ENCODE data around the gene ITPK1. TPM values are rescaled to one million over a fixed set of nuclear protein-coding genes. Genes with fewer than 3 reads are reported as not detected.
A peak's percentile ranks its signal among the peaks of the same experiment; 100 is the strongest.

Gene ITPK1
- total RNA-seq, 1 experiment from 2014 or later, result 69.6 TPM

GRCh38 chr14:93057586-93058280 is 58.0 kb downstream of the ITPK1 start:
- no peak for DNase-seq
- H3K27ac ChIP-seq, result no peak overlapping the region

DNA sequence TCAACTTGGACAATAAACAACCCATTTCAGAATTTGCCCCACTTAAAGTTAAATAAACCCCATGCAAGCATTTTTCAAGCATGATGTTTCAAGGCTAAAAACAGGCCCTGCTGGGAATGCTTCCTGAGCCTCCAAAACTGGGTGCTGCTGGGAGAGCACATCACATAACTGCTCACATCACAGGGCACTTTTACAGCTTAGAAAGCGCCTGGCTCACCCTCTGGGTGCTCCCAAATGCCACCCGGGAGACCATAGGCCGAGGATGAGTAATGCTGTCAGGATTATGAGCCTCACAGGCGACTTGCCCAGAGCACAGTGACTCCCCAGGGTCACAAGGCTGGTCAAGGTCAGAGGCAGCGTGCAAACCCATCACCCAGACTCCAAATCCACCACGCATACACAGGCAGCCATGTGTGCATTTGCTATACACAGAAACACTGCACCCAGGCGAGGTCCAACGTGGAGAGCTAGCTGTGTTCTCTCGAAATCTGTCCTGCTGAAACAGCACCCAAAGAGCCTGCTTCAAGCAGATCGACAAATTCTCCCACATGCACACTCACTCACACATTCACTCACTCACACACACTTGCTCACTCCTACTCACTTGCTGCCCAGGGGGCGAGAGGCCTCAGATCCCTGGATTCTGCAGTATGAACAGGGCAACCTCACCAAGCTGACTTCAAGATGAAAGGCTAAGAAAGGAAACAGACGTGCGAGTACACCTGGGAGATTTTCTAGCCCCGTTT is 58.7 kb downstream of the ITPK1 start:
- no peaks in the 10 kb centered on the region for H3K9me3 ChIP-seq (replicated peaks)
- H3K27me3 ChIP-seq, result no peaks in the 10 kb centered on the region
- H3K27ac ChIP-seq, result no peak overlapping the region
- H3K4me3 ChIP-seq, result no peak overlapping the region
- no peak for DNase-seq
- H3K4me1 ChIP-seq, result 0 out of 2 replicates have a peak, but pooled peaks cover 4% of the 10 kb centered on the region
- H3K36me3 ChIP-seq, result no peaks in the 10 kb centered on the region

More at GRCh38 chr14:93057586-93058280, 58.0 kb downstream of the ITPK1 start:
- no peaks in the 10 kb centered on the region for H3K9me3 ChIP-seq (replicated peaks)
- no peaks in the 10 kb centered on the region for H3K36me3 ChIP-seq
- no peaks in the 10 kb centered on the region for H3K27me3 ChIP-seq
- no peak overlapping the region for H3K4me3 ChIP-seq
- H3K4me1 ChIP-seq, result 0 out of 2 replicates have a peak, but pooled peaks cover 4% of the 10 kb centered on the region

DNA sequence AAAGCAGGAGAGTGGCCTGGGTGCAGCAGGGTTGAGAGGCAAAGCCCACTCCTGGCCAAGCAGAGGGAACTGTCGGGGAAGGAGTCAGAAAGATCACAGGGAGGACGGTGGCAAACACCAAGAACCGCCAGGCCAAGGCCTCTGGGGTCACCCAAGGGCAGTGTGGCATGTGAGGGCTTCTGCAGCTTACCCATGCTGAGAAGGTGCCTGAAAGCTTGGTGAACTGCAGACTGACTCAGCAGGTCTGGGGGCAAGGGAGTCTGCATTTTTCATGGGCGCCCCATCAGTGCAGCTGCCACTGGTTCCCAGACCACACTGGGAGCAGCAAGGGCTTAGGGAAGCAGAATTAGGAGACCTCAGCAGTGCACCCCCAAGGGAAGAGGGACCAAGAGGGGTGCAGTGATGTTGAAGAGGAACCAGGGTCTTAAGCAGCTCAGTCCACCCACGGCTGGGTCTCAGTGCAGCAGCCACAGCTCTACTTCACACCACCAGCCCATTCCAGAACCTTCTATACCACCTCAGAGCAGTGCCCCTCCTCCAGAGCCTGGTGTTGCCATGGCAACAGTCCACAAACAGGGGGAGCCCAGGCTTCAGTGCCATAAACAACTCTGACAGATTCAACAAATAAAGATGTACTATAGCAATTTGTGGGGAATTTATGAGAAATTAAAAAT is 59.4 kb downstream of the ITPK1 start:
- H3K36me3 ChIP-seq, result no peaks in the 10 kb centered on the region
- no peaks in the 10 kb centered on the region for H3K9me3 ChIP-seq (replicated peaks)
- H3K27me3 ChIP-seq, result no peaks in the 10 kb centered on the region
- H3K27ac ChIP-seq, result no peak overlapping the region
- no peak for DNase-seq
- no peak overlapping the region for H3K4me3 ChIP-seq
- H3K4me1 ChIP-seq, result 0 out of 2 replicates have a peak, but pooled peaks cover 4% of the 10 kb centered on the region

DNA sequence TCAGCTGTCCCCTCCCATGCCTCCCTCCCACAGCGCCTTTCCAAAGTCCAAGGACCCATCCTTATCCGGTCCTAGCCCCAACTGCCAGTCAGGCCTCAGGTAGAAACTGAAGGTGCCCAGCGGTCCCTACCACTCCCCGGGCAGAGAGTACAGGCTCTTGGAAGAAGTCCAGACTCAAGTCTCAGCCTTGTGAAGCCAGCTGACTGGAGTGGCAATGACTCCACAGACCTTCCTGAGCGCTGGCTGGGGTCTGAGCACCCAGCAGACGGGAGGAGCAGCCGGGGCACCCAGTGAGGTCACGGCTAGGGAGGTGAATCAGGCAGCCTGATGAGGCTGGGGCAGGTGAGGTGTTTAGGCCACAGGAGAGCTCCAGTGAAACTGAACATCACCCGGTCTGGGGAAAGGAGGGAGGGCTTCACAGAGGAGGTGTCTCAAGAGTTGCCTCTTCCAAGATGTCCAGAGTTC is 60.0 kb downstream of the ITPK1 start:
- H3K27ac ChIP-seq, result no peak overlapping the region

DNA sequence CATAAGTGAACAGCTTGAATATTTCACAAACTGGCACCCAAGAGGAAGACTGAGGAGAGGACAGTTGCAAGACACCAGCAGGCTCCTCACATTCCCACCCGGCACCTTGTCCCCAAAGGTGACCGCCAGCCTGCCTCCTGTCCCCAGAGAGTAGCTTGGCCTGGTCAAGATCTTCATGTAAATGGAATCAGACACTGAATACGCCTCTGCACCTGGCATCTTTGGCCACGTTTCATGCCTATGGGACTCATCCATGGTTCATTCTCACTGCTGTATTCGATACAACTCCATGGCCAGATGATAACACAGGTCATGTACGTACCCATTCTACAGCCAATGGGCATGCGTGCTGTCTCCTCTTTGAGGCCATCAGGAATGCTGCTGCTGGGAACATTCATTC is 60.8 kb downstream of the ITPK1 start:
- no peak for DNase-seq
- Histone ChIP-seq H3K9me3 (replicated peaks) (no peaks in the 10 kb centered on the region), H3K27ac (no peak overlapping the region), H3K4me1 (peaks cover 11% of the 10 kb centered on the region; the same call in 1 of the 2 replicates), H3K36me3 (0 out of 2 replicates have a peak, but pooled peaks cover 3% of the 10 kb centered on the region), H3K27me3 (no peaks in the 10 kb centered on the region), H3K4me3 (no peak overlapping the region)

More for the DNA sequence above, 60.0 kb downstream of the ITPK1 start:
- no peaks in the 10 kb centered on the region for H3K9me3 ChIP-seq (replicated peaks)
- H3K4me1 ChIP-seq, result peaks cover 4% of the 10 kb centered on the region; the same call in 1 of the 2 replicates
- no peak overlapping the region for H3K4me3 ChIP-seq
- H3K36me3 ChIP-seq, result 0 out of 2 replicates have a peak, but pooled peaks cover 2% of the 10 kb centered on the region
- no peak for DNase-seq
- H3K27me3 ChIP-seq, result no peaks in the 10 kb centered on the region

GRCh38 chr14:93054006-93054405 is 61.7 kb downstream of the ITPK1 start:
- Histone ChIP-seq H3K4me3 (no peak overlapping the region), H3K4me1 (peaks cover 17% of the 10 kb centered on the region; the same call in 1 of the 2 replicates), H3K27ac (no peak overlapping the region), H3K27me3 (no peaks in the 10 kb centered on the region), H3K36me3 (0 out of 2 replicates have a peak, but pooled peaks cover 3% of the 10 kb centered on the region), H3K9me3 (replicated peaks) (no peaks in the 10 kb centered on the region)
- DNase-seq, result no peak

DNA sequence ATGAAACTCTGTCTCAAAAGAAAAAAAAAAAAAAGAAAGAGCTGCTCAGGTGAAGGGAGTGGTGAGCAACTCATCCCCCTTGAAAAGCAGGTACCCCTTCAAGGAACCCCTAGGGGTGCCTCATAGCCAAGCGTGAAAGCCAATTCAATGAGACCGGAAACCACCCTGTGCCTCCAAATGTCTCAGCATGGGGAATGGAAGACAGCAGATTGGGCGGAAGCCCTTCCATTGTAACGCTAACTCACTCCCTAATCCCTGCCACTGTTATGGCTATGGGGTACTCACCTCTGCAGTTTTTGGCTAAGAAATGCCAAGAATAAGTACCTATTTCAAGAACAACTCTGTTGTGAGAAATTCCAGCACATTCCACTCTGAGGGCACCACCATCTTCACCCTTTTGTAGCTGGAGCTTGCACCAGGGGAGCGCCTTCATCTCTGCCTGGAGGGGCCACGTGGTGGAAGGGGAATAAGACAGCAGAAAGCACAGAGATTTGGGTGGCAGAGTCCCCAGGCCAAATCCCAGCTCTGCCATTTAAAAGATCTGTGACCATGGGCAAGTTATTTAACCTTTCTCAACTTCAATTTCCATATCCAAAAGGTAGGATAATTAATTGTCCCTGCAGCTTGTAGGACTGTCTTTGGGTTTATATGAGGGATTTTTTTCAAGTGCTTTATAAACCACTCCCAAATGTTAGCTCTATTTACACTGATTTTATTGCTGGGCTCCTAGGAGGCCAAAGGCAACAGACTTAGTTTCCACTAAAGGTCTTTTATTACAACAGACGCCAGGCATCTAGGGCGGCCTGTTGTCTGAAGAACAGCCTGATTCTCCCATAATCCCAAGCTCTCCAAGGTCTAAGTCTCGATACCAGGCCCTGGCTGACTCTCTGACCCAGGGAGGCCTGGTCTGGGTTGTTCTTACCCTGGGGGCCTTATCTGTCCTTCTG is 63.9 kb downstream of the ITPK1 start:
- Histone ChIP-seq H3K4me3 (no peak overlapping the region), H3K27ac (no peak overlapping the region), H3K27me3 (no peaks in the 10 kb centered on the region), H3K36me3 (0 out of 2 replicates have a peak, but pooled peaks cover 3% of the 10 kb centered on the region), H3K4me1 (peaks cover 23% of the 10 kb centered on the region; the same call in 1 of the 2 replicates), H3K9me3 (replicated peaks) (no peaks in the 10 kb centered on the region)
- no peak for DNase-seq

- DNase-seq, result no peak
- Histone ChIP-seq H3K36me3 (0 out of 2 replicates have a peak, but pooled peaks cover 3% of the 10 kb centered on the region), H3K27me3 (no peaks in the 10 kb centered on the region), H3K9me3 (replicated peaks) (no peaks in the 10 kb centered on the region), H3K4me1 (peaks cover 27% of the 10 kb centered on the region), H3K4me3 (no peak overlapping the region), H3K27ac (no peak overlapping the region)
These were observed 65.0 kb downstream of the ITPK1 start for GRCh38 chr14:93050761-93051160.

- Histone ChIP-seq H3K27ac (no peak overlapping the region), H3K9me3 (replicated peaks) (no peaks in the 10 kb centered on the region), H3K36me3 (0 out of 2 replicates have a peak, but pooled peaks cover 3% of the 10 kb centered on the region), H3K27me3 (no peaks in the 10 kb centered on the region), H3K4me3 (no peak overlapping the region), H3K4me1 (peaks cover 36% of the 10 kb centered on the region)
- peak; percentile 23 to 49 for DNase-seq
These were observed 65.8 kb downstream of the ITPK1 start for GRCh38 chr14:93049867-93050331.

GRCh38 chr14:93049315-93049714 is 66.4 kb downstream of the ITPK1 start:
- Histone ChIP-seq H3K4me3 (no peak overlapping the region), H3K36me3 (0 out of 2 replicates have a peak, but pooled peaks cover 3% of the 10 kb centered on the region), H3K4me1 (peaks cover 42% of the 10 kb centered on the region), H3K27me3 (no peaks in the 10 kb centered on the region), H3K27ac (no peak overlapping the region), H3K9me3 (replicated peaks) (no peaks in the 10 kb centered on the region)
- DNase-seq, result no peak

- no peak overlapping the region for H3K27ac ChIP-seq
- H3K27me3 ChIP-seq, result no peaks in the 10 kb centered on the region
- DNase-seq, result no peak
- no peaks in the 10 kb centered on the region for H3K9me3 ChIP-seq (replicated peaks)
- H3K4me3 ChIP-seq, result no peak overlapping the region
- H3K4me1 ChIP-seq, result peaks cover 46% of the 10 kb centered on the region
- H3K36me3 ChIP-seq, result 0 out of 2 replicates have a peak, but pooled peaks cover 3% of the 10 kb centered on the region
These were observed 66.9 kb downstream of the ITPK1 start for GRCh38 chr14:93048843-93049242.

- no peak overlapping the region for H3K4me3 ChIP-seq
- H3K4me1 ChIP-seq, result peaks cover 56% of the 10 kb centered on the region
- no peak for DNase-seq
- 0 out of 2 replicates have a peak, but pooled peaks cover 3% of the 10 kb centered on the region for H3K36me3 ChIP-seq
- no peak overlapping the region for H3K27ac ChIP-seq
- no peaks in the 10 kb centered on the region for H3K27me3 ChIP-seq
- H3K9me3 ChIP-seq (replicated peaks), result no peaks in the 10 kb centered on the region
These were observed 68.1 kb downstream of the ITPK1 start for GRCh38 chr14:93047661-93048060.

DNA sequence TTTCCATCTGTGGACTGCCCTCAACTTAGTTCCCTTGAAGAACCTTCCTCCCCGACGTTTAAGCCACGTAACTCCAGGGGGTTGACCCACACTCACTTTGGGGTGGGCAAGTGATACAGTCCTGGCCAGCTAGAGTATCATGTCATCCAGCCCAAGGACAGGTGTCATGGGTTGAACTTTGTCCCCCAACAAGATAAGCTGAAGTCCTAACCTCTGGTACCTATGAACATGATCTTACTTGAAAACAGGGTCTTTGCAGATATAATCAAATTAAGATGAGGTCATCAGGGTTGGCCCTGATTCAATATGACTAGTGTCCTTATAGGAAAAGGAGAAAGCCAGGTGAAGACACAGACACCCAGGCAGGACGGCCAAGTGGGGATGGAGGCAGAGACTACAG is 68.6 kb downstream of the ITPK1 start:
- 0 out of 2 replicates have a peak, but pooled peaks cover 3% of the 10 kb centered on the region for H3K36me3 ChIP-seq
- H3K27me3 ChIP-seq, result no peaks in the 10 kb centered on the region
- no peak for DNase-seq
- peaks cover 56% of the 10 kb centered on the region for H3K4me1 ChIP-seq
- no peak overlapping the region for H3K4me3 ChIP-seq
- no peak overlapping the region for H3K27ac ChIP-seq
- no peaks in the 10 kb centered on the region for H3K9me3 ChIP-seq (replicated peaks)
